ENCODE measurements around the gene EML3.

- TF ChIP-seq CTCF (IDR thresholded peaks at IDR 0.05) (no peak), POLR2A (IDR thresholded peaks at IDR 0.05) (no peak), POLR2AphosphoS5 (IDR thresholded peaks at IDR 0.05) (no peak), EP300 (IDR thresholded peaks at IDR 0.05) (no peak)
Observed at GRCh38 chr11:62603776-62604299, 8.7 kb downstream of the EML3 start.

Data from upper lobe of left lung (tissue), 4 donors.